Type B pancreatic cell (in vitro differentiated cells): ENCODE results near the gene PRDX5. TPM values are rescaled to one million over a fixed set of nuclear protein-coding genes. Genes with fewer than 3 reads are reported as not detected.

Experiments used
- DNase-seq: peaks from one replicate; pipeline ENCODE4 v3.0.0; 2021; ENCODE audit warnings: mixed read lengths; ENCODE audit not compliant: unreplicated experiment; ENCODE audit errors: extremely low spot score
- H3K27ac Mint-ChIP-seq: 2 replicates; pipeline ENCODE4 v1.8.0; 2021; ENCODE audit warnings: mild to moderate bottlenecking, mixed read lengths
- H3K27me3 Mint-ChIP-seq: 2 replicates; pipeline ENCODE4 v1.8.0; 2021; ENCODE audit warnings: mixed read lengths
- H3K36me3 Mint-ChIP-seq: 2 replicates; pipeline ENCODE4 v1.8.0; 2021; ENCODE audit warnings: mixed read lengths
- H3K4me1 Mint-ChIP-seq: one replicate; pipeline ENCODE4 v1.8.0; 2021; ENCODE audit warnings: mixed read lengths; ENCODE audit not compliant: unreplicated experiment
- H3K4me3 Mint-ChIP-seq: 2 replicates; pipeline ENCODE4 v1.8.0; 2021; ENCODE audit warnings: mild to moderate bottlenecking, mixed read lengths
- H3K9me3 Mint-ChIP-seq: 2 replicates; pipeline ENCODE4 v1.8.0; 2021; ENCODE audit warnings: mixed read lengths
- CTCF ChIP-seq: fragments of 200-600 bp; sonication (generic); conservative IDR thresholded peaks from 2 replicates; pipeline ENCODE4 v1.5.0; 2021; ENCODE audit warnings: antibody characterized with exemption, mild to moderate bottlenecking
- long read RNA-seq: library from polyadenylated mRNA; unstranded; transcript quantifications from one replicate; pipeline ENCODE4 v2.0.0, GENCODE V29; 2020
- total RNA-seq: library from RNA; stranded (reverse); gene quantifications from 2 replicates; pipeline ENCODE4 v1.2.1, GENCODE V29; 2021; ENCODE audit warnings: low replicate concordance

Gene PRDX5
- total RNA-seq: 166 and 227 TPM in 2 replicates
- long read RNA-seq, transcript PRDX5-201 (6 exons, 893 nt): major isoform, 90 of 101 reads
- long read RNA-seq, transcript PRDX5-202 (4 exons, 463 nt): minor isoform, 5 of 101 reads
- long read RNA-seq, partial matches to known transcripts: 2 of 101 reads
- long read RNA-seq, other reads (novel, unspliced or antisense): 4 of 101 reads

DNA sequence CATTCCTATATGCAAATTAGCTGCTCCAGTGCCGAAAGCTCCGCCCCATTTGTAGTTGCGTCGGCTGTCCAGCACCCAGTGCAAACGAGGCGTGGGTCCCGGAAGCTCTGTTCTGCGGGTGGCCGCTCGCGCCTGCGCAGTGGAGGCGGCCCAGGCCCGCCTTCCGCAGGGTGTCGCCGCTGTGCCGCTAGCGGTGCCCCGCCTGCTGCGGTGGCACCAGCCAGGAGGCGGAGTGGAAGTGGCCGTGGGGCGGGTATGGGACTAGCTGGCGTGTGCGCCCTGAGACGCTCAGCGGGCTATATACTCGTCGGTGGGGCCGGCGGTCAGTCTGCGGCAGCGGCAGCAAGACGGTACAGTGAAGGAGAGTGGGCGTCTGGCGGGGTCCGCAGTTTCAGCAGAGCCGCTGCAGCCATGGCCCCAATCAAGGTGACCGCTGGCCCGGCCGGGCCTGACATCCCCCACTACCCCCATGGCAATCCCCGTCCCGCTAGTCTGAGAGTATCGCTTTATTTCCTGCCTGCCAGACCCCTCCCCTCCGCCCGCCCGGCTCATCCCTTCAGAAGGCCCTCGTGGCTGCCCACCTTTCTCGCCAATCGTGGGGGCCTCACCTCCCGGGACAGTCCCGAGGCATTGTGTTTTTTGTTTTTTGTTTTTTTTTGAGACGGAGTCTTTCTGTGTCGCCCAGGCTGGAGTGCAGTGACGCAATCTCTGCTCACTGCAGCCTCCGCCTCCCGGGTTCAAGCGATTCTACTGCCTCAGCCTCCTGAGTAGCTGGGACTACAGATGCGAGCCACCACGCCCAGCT is at the start of gene PRDX5:
Gene PRDX5 (plus strand): TSS at position 161 of the 805 bp plus-strand sequence. CDS start 95 bp downstream, at position 256.
- DNase-seq: peak; percentile 93
- Mint-ChIP-seq H3K9me3 (no peaks in the 10 kb centered on the region), H3K27ac (peak within 1 kb of the TSS; percentile 100), H3K27me3 (no peaks in the 10 kb centered on the region), H3K4me3 (peak within 1 kb of the TSS; percentile 97), H3K4me1 (peaks cover 21% of the 10 kb centered on the region), H3K36me3 (peaks cover 9% of the 10 kb centered on the region)
- peak; percentile 30 for TF ChIP-seq CTCF

GRCh38 chr11:64268893-64269539 is 48.9 kb upstream of the PRDX5 start:
- H3K9me3 Mint-ChIP-seq: no peaks in the 10 kb centered on the region
- TF ChIP-seq CTCF: peak; percentile 15
- no peak for DNase-seq
- peak overlapping the region; percentile 99 for H3K27ac Mint-ChIP-seq
- peaks cover 5% of the 10 kb centered on the region for H3K27me3 Mint-ChIP-seq
- H3K4me1 Mint-ChIP-seq: peaks cover 19% of the 10 kb centered on the region
- H3K36me3 Mint-ChIP-seq: peaks cover 4% of the 10 kb centered on the region
- H3K4me3 Mint-ChIP-seq: peak overlapping the region; percentile 100

DNA sequence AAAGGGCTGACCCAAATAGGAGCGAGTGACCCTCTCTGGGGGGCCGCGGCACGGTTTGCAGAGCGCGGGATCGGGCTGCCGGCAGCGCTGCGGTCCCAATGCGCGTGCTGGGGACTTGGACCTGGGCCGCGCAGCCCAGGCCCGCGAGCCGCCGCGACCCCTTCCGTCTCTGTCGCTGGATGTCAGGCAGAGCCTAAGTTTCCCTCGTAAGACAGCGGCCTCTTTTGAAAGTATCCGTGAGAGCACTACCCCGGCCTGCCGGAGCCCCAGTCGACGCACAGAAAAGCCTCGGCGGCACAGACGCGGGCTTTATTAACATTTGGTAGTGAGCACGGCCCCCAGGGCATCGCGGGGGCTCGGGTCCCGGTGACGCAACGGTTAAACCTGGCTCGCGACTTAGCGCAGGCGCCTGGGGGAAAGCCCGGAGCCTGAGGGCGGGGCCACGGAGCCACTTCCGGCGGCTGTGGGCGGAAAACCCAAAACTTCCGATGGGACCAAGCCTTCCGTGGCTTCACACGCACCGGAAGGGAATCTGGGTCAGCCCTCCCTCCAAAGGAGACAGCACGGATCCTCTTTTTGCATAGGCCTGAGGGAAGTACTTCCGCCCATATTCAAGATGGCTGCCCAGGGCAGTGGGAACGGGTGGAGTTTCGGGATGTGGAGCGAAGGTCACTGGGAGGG is 48.2 kb upstream of the PRDX5 start:
- peak; percentile 14 for TF ChIP-seq CTCF

DNA sequence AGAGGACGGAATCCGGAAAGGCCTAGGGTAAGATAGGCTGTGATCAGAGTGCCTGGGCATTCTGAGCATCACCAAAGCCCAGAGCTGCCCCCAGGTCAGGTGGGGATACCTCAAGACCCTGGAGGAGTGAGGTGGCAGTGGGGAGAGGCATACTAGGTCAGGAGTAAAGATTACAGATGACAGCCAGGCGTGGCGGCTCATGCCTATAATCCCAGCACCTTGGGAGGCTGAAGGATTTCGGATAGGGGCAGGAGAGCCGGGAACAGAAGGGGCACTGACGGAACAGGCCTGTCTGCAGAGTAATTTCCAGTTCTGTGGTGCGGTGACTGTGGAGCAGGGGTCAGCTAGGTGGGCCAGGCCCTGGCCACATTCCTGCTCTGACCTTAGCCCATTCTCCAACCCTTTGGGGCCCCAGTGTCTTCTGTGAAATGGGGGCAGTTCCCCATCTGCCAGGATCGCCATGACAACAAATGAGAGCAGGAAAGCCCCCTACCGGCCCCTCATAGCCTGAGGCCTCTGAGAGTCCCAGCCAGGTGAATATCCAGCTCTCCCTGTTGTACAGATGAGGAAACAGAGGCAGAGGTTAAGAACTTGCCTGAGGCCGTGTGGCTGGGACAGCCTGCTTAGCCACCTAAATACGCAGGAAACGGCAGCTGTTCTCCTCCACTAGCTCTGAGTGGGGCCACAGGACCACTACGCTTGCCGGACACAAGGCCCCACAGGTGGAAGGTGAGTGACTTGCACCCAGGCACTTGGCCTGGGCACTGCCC is 42.7 kb upstream of the PRDX5 start:
- no peak for DNase-seq
- Mint-ChIP-seq H3K4me1 (peaks cover 7% of the 10 kb centered on the region), H3K27ac (no peak overlapping the region), H3K4me3 (no peak overlapping the region), H3K9me3 (no peaks in the 10 kb centered on the region), H3K36me3 (peaks cover 4% of the 10 kb centered on the region), H3K27me3 (peaks cover 2% of the 10 kb centered on the region)
- no peak for TF ChIP-seq CTCF

More for the DNA sequence above, 48.2 kb upstream of the PRDX5 start:
- peaks cover 5% of the 10 kb centered on the region for H3K27me3 Mint-ChIP-seq
- peaks cover 19% of the 10 kb centered on the region for H3K4me1 Mint-ChIP-seq
- peak overlapping the region; percentile 99 for H3K27ac Mint-ChIP-seq
- H3K4me3 Mint-ChIP-seq: peak overlapping the region; percentile 100
- no peaks in the 10 kb centered on the region for H3K9me3 Mint-ChIP-seq
- peaks cover 4% of the 10 kb centered on the region for H3K36me3 Mint-ChIP-seq
- DNase-seq: peak; percentile 98

DNA sequence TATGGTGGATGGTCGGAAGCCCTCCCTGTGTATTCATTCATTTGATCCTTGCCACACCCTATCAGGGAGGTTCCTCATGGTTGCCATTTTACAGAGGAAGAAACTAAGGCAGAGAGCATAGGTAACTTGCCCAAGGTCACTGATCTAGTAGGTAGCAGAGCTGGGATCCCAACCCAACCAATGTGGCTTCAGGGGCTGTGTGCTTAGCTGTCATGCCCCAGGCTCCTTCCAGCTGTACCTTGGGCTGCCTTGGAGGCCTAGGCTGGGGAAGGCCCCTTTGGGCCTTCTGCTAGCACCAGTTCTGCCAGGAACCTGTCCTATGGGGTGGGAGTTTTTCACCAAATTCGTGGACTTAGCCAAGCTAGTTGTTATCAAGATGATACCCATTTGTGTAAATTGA is 42.1 kb upstream of the PRDX5 start:
- H3K4me1 Mint-ChIP-seq: peaks cover 7% of the 10 kb centered on the region
- H3K27ac Mint-ChIP-seq: no peak overlapping the region
- H3K4me3 Mint-ChIP-seq: no peak overlapping the region
- DNase-seq: no peak
- H3K9me3 Mint-ChIP-seq: no peaks in the 10 kb centered on the region
- no peaks in the 10 kb centered on the region for H3K27me3 Mint-ChIP-seq
- no peak for TF ChIP-seq CTCF
- H3K36me3 Mint-ChIP-seq: peaks cover 4% of the 10 kb centered on the region
